Stomach (tissue), 9 donors: Measurements from ENCODE around the gene TMEM135. TPM values are rescaled to one million over a fixed set of nuclear protein-coding genes. Genes with fewer than 3 reads are reported as not detected.
A peak's percentile ranks its signal among the peaks of the same experiment; 100 is the strongest.

ENCODE experiments used
- DNase-seq, 2 donors: peaks; one replicate each; pipeline versions ENCODE4 v3.0.0 to v3.0.0-alpha.2; 2013 to 2019
- H3K27ac ChIP-seq, 5 donors: fragments of 200-600 bp in 4 of 5; sonication (generic) in 4 of 5; one replicate each; pipeline ENCODE4 v1.5.1; 2013 to 2019; ENCODE audit warnings: mild to moderate bottlenecking in 1 of 5, moderate library complexity in 1 of 5
- H3K27me3 ChIP-seq, 3 donors: fragments of 200-600 bp; sonication (generic); one replicate each; pipeline ENCODE4 v1.5.1; 2017 to 2019; ENCODE audit warnings: mixed run types in 1 of 3
- H3K36me3 ChIP-seq, 4 donors: fragments of 200-600 bp; sonication (generic); 1 replicate in 3 of 4; 2 replicates in 1 of 4; pipeline ENCODE4 v1.5.1; 2016 to 2019
- H3K4me1 ChIP-seq, 4 donors: fragments of 200-600 bp; sonication (generic); one replicate each; pipeline ENCODE4 v1.5.1; 2016 to 2019
- H3K4me3 ChIP-seq, 4 donors: fragments of 200-600 bp; sonication (generic) in 3 of 4; one replicate each; pipeline ENCODE4 v1.5.1; 2016 to 2019; ENCODE audit warnings: mild to moderate bottlenecking in 1 of 4
- H3K9me3 ChIP-seq, 4 donors: fragments of 200-600 bp; sonication (generic); one replicate each; pipeline ENCODE4 v1.5.1; 2016 to 2019
- EP300 ChIP-seq: sonication (generic); formaldehyde crosslinking; IDR thresholded peaks from one replicate; pipeline ENCODE4 v1.6.1; 2017; ENCODE audit warnings: antibody characterized with exemption
- POLR2A ChIP-seq, 4 donors: fragments of 450-650 bp; IDR thresholded peaks; one replicate each; pipeline ENCODE4 v1.6.1; 2016; ENCODE audit warnings: antibody characterized with exemption in 4 of 4, control low read depth in 2 of 4, mild to moderate bottlenecking in 1 of 4, moderate library complexity in 1 of 4
- POLR2AphosphoS5 ChIP-seq, 3 donors: sonication (generic); formaldehyde crosslinking; IDR thresholded peaks; one replicate each; pipeline ENCODE4 v1.6.1; 2016; ENCODE audit warnings: antibody characterized with exemption in 3 of 3
- WGBS, 5 donors: extraction: QIAGEN DNeasy Blood & Tissue Kit in 3 of 5; methylation state at CpG; one replicate each; pipeline versions ENCODE4 v1.1.5 to v1.1.7; 2013 to 2018; 5-methylcytosine and 5-hydroxymethylcytosine counted together
- intact Hi-C: fragments of 100-400 bp; cut with DNase I; formaldehyde crosslinking; loops from one replicate; pipeline ENCODE4 v1.15.1; 2023; ENCODE audit warnings: low total_unique reads
- polyA plus RNA-seq, 3 donors: library from polyadenylated mRNA; stranded (reverse); fragments of 200-250 nt; gene quantifications; one replicate each; pipeline ENCODE4 v1.2.3, GENCODE V29; 2013
- total RNA-seq, 5 donors: library from RNA; depleted of rRNA; stranded (reverse); fragments of >200 nt; gene quantifications; one replicate each; pipeline versions ENCODE4 v1.1.0 to v1.2.3, GENCODE V29; 2014 to 2016
- TF ChIP-seq, protein P1 (sequence below), 7 experiments: fragments of 450-650 bp in 4 of 7; fragments of 200-600 bp in 3 of 7; sonication (generic) in 3 of 7; IDR thresholded peaks; one replicate each; pipeline ENCODE4 v1.5.1; 2016 to 2019; ENCODE audit warnings: antibody characterized with exemption in 7 of 7, control low read depth in 2 of 7, mild to moderate bottlenecking in 1 of 7
- donor health status: healthy with polysubstance abuse.
- donor health status: Bipolar disorder and iron deficiency.
- donor health status: healthy.

TMEM135 gene
- total and polyA plus RNA-seq, 8 donors: 0.58 to 202 (median 3.9) TPM

GRCh38 chr11:87304412-87304811, 266.7 kb downstream of the TMEM135 start:
- Histone ChIP-seq H3K4me3 (no peak overlapping the region), H3K27ac (no peak overlapping the region), H3K4me1 (peaks cover 0 to 18% (median 4%) of the 10 kb centered on the region in 4 donors), H3K27me3 (no peaks in the 10 kb centered on the region), H3K9me3 (no peaks in the 10 kb centered on the region), H3K36me3 (no peaks in the 10 kb centered on the region)
- TF ChIP-seq POLR2A (IDR thresholded peaks at IDR 0.05): no peak
- TF ChIP-seq POLR2AphosphoS5 (IDR thresholded peaks at IDR 0.05): no peak
- TF ChIP-seq EP300: no peak
- TF ChIP-seq, protein P1, sequence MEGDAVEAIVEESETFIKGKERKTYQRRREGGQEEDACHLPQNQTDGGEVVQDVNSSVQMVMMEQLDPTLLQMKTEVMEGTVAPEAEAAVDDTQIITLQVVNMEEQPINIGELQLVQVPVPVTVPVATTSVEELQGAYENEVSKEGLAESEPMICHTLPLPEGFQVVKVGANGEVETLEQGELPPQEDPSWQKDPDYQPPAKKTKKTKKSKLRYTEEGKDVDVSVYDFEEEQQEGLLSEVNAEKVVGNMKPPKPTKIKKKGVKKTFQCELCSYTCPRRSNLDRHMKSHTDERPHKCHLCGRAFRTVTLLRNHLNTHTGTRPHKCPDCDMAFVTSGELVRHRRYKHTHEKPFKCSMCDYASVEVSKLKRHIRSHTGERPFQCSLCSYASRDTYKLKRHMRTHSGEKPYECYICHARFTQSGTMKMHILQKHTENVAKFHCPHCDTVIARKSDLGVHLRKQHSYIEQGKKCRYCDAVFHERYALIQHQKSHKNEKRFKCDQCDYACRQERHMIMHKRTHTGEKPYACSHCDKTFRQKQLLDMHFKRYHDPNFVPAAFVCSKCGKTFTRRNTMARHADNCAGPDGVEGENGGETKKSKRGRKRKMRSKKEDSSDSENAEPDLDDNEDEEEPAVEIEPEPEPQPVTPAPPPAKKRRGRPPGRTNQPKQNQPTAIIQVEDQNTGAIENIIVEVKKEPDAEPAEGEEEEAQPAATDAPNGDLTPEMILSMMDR (IDR thresholded peaks at IDR 0.05): no peak
- DNase-seq: peak in 1 of 2 donors; percentile 38
- 83 to 88% (median 85%) methylated on average over 1 of the region's 1 CpG for WGBS, 5 donors
- intact Hi-C loops: no loop called here

- no peak for DNase-seq
- 82 to 100% (median 96%) methylated on average over 1 of the region's 1 CpG for WGBS, 5 donors
- Histone ChIP-seq H3K27ac (no peak overlapping the region), H3K4me1 (peaks cover 0 to 8% (median 0%) of the 10 kb centered on the region in 4 donors), H3K36me3 (peaks cover 0 to 7% (median 0%) of the 10 kb centered on the region in 4 donors), H3K9me3 (no peaks in the 10 kb centered on the region), H3K4me3 (no peak overlapping the region), H3K27me3 (no peaks in the 10 kb centered on the region)
- TF ChIP-seq POLR2AphosphoS5 (IDR thresholded peaks at IDR 0.05) (no peak), EP300 (no peak), POLR2A (IDR thresholded peaks at IDR 0.05) (no peak)
- TF ChIP-seq, protein P1 (IDR thresholded peaks at IDR 0.05): no peak
- intact Hi-C loops: no loop called here
These were observed 268.6 kb downstream of the TMEM135 start for GRCh38 chr11:87306262-87306851.

DNA sequence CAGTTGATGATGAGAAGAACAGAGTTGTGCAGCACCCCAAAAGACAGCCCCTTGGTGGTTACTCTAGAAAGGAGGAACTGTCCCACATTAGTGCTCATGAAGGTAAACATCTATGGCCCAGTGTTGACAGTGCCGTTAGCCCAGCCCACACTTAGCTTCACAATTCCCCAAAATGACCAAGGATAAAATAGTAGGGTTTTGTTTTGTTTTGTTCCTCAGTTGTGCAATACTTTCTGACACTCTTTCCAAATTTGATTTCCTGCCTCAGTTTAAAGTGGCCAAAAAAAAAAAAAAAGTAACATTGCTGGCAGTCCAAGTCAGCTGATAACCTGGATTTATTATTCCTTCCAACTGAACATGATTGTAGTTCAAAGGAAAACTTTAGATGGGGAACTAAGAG, 269.4 kb downstream of the TMEM135 start:
- TF ChIP-seq, protein P1 (IDR thresholded peaks at IDR 0.05): no peak
- TF ChIP-seq POLR2AphosphoS5 (IDR thresholded peaks at IDR 0.05): no peak
- TF ChIP-seq EP300: no peak
- no peak for TF ChIP-seq POLR2A (IDR thresholded peaks at IDR 0.05)
- Histone ChIP-seq H3K36me3 (peaks cover 0 to 7% (median 0%) of the 10 kb centered on the region in 4 donors), H3K27me3 (no peaks in the 10 kb centered on the region), H3K4me3 (no peak overlapping the region), H3K27ac (no peak overlapping the region), H3K9me3 (no peaks in the 10 kb centered on the region), H3K4me1 (peaks cover 0 to 8% (median 0%) of the 10 kb centered on the region in 4 donors)
- intact Hi-C loops: no loop called here
- DNase-seq: no peak
- WGBS, 5 donors: 39 to 80% (median 76%) methylated on average over 1 of the region's 1 CpG

DNA sequence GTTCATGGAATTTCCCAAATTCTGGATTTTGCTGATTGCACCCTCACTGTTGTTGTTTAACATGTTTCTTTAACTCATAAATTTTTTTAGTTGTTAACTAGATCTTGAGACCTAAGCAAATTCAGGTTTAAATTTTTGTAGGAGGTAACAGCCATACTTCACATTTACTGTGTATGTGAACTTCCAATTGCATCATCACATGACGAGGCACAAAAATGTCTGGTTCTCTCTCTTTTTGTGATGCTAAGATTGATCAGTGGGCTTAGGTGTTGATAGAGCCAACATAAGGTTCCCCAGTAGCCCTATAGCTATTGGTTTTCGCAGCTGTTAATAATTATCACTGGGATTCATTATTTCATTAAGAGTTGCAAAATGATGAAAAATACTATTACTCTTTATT, 277.5 kb downstream of the TMEM135 start:
- H3K36me3 ChIP-seq: peaks cover 0 to 10% (median 5%) of the 10 kb centered on the region in 4 donors
- H3K27me3 ChIP-seq: no peaks in the 10 kb centered on the region
- 96 to 98% (median 96%) methylated on average over 2 of the region's 2 CpGs for WGBS, 5 donors
- no peak overlapping the region for H3K4me3 ChIP-seq
- intact Hi-C loops: no loop called here
- no peak for TF ChIP-seq POLR2A (IDR thresholded peaks at IDR 0.05)
- TF ChIP-seq POLR2AphosphoS5 (IDR thresholded peaks at IDR 0.05): no peak
- TF ChIP-seq, protein P1 (IDR thresholded peaks at IDR 0.05): no peak
- TF ChIP-seq EP300: no peak
- H3K9me3 ChIP-seq: no peaks in the 10 kb centered on the region
- H3K27ac ChIP-seq: no peak overlapping the region
- H3K4me1 ChIP-seq: no peaks in the 10 kb centered on the region
- DNase-seq: no peak
